GM12865 (cell line): ENCODE results near the gene ERLIN1.
A peak's percentile ranks its signal among the peaks of the same experiment; 100 is the strongest.

Source experiments
- DNase-seq: peaks from one replicate; pipeline ENCODE4 v3.0.0; 2010; ENCODE audit warnings: low read depth
- H3K4me3 ChIP-seq: 2 replicates; pipeline ENCODE4 v1.5.1; 2011; ENCODE audit warnings: mild to moderate bottlenecking, low read depth, low read length, control low read depth
- CTCF ChIP-seq: IDR thresholded peaks from 2 replicates; pipeline ENCODE4 v1.5.1; 2011; ENCODE audit warnings: low read length, control low read depth, low read depth, inconsistent platforms; ENCODE audit not compliant: insufficient read depth; ENCODE audit errors: missing control alignments

The ERLIN1 gene

GRCh38 chr10:100101192-100102076, 84.4 kb downstream of the ERLIN1 start:
- DNase-seq: no peak
- H3K4me3 ChIP-seq: no peak overlapping the region
- no peak for TF ChIP-seq CTCF

GRCh38 chr10:100100651-100101184, 85.1 kb downstream of the ERLIN1 start:
- H3K4me3 ChIP-seq: no peak overlapping the region
- TF ChIP-seq CTCF: peak; percentile 27
- DNase-seq: peak; percentile 26
